GM18861 (cell line): Measurements from ENCODE around the gene SHPK.
A peak's percentile ranks its signal among the peaks of the same experiment; 100 is the strongest.

Experiments
- ATAC-seq: cut with Tn5 transposase; IDR thresholded peaks from one replicate; pipeline ENCODE4 v1.9.1; 2021; ENCODE audit not compliant: unreplicated experiment

SHPK gene

GRCh38 chr17:3559270-3559645 lies 76.8 kb downstream of the SHPK start:
- ATAC-seq = no peak

- ATAC-seq = peak; percentile 67
These were observed 77.3 kb downstream of the SHPK start for GRCh38 chr17:3558603-3559269.
